Activated CD4-positive, CD25-positive, alpha-beta regulatory T cell treated with anti-CD3 and anti-CD28 coated beads, Interleukin-2, amount 50 U/mL, for 72 hours (primary cell): ENCODE measurements around the gene MACROD2.

Source experiments
- DNase-seq: peaks from one replicate; pipeline ENCODE4 v3.0.0; 2021

MACROD2 gene

GRCh38 chr20:15578113-15578512, 1582.8 kb downstream of the MACROD2 start:
- DNase-seq, result no peak

GRCh38 chr20:15579688-15580087, 1584.4 kb downstream of the MACROD2 start:
- DNase-seq, result no peak

- no peak for DNase-seq
Measured at GRCh38 chr20:15582146-15582760, 1586.9 kb downstream of the MACROD2 start.

GRCh38 chr20:15584507-15584906, 1589.2 kb downstream of the MACROD2 start:
- no peak for DNase-seq

GRCh38 chr20:15593081-15593480, 1597.8 kb downstream of the MACROD2 start:
- DNase-seq, result no peak

- no peak for DNase-seq
Measured at GRCh38 chr20:15594158-15594695, 1598.9 kb downstream of the MACROD2 start.

GRCh38 chr20:15596220-15596890, 1601.0 kb downstream of the MACROD2 start:
- no peak for DNase-seq

GRCh38 chr20:15597306-15597705, 1602.0 kb downstream of the MACROD2 start:
- DNase-seq, result no peak

GRCh38 chr20:15599961-15600360, 1604.6 kb downstream of the MACROD2 start:
- no peak for DNase-seq

GRCh38 chr20:15600565-15600964, 1605.2 kb downstream of the MACROD2 start:
- no peak for DNase-seq

GRCh38 chr20:15603506-15603905, 1608.2 kb downstream of the MACROD2 start:
- DNase-seq, result no peak

- DNase-seq, result no peak
Measured at GRCh38 chr20:15603978-15604805, 1608.9 kb downstream of the MACROD2 start.

GRCh38 chr20:15609921-15610320, 1614.6 kb downstream of the MACROD2 start:
- DNase-seq, result no peak

GRCh38 chr20:15610787-15611186, 1615.5 kb downstream of the MACROD2 start:
- DNase-seq, result no peak

- no peak for DNase-seq
Measured at GRCh38 chr20:15611541-15611940, 1616.2 kb downstream of the MACROD2 start.

GRCh38 chr20:15612198-15612597, 1616.9 kb downstream of the MACROD2 start:
- DNase-seq, result no peak

- DNase-seq, result no peak
Measured at GRCh38 chr20:15612769-15613168, 1617.5 kb downstream of the MACROD2 start.

- DNase-seq, result no peak
Measured at GRCh38 chr20:15613530-15613929, 1618.2 kb downstream of the MACROD2 start.

- DNase-seq, result no peak
Measured at GRCh38 chr20:15616626-15617025, 1621.3 kb downstream of the MACROD2 start.

- DNase-seq, result no peak
Measured at GRCh38 chr20:15618110-15618509, 1622.8 kb downstream of the MACROD2 start.

- DNase-seq, result no peak
Measured at GRCh38 chr20:15618912-15619311, 1623.6 kb downstream of the MACROD2 start.

- no peak for DNase-seq
Measured at GRCh38 chr20:15619341-15619740, 1624.0 kb downstream of the MACROD2 start.

- DNase-seq, result no peak
Measured at GRCh38 chr20:15619816-15620215, 1624.5 kb downstream of the MACROD2 start.

- DNase-seq, result no peak
Measured at GRCh38 chr20:15622368-15622767, 1627.1 kb downstream of the MACROD2 start.
